ENCODE results near the gene GAGE12C. TPM values are rescaled to one million over a fixed set of nuclear protein-coding genes. Genes with fewer than 3 reads are reported as not detected.
"Not testable (repeated sequence)": the region's sequence is repeated elsewhere in the genome, so short reads cannot be mapped to it uniquely, and the experiment has no call there.

The GAGE12C gene, protein sequence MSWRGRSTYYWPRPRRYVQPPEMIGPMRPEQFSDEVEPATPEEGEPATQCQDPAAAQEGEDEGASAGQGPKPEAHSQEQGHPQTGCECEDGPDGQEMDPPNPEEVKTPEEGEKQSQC
- total RNA-seq (not detected), polyA plus RNA-seq (ENCODE audit: insufficient read depth, low read depth, low replicate concordance) (not detected)
- long read RNA-seq, donor 1: 0 reads
- long read RNA-seq, donor 2: 0 reads
- long read RNA-seq, donor 3: 0 reads
- long read RNA-seq, donor 4: 0 reads
- long read RNA-seq, donor 5: 0 reads
- long read RNA-seq, donor 6: 0 reads
- long read RNA-seq, donor 7: 0 reads
- long read RNA-seq, donor 8: 0 reads
- long read RNA-seq, donor 9: 0 reads
- long read RNA-seq, donor 10: 0 reads

DNA sequence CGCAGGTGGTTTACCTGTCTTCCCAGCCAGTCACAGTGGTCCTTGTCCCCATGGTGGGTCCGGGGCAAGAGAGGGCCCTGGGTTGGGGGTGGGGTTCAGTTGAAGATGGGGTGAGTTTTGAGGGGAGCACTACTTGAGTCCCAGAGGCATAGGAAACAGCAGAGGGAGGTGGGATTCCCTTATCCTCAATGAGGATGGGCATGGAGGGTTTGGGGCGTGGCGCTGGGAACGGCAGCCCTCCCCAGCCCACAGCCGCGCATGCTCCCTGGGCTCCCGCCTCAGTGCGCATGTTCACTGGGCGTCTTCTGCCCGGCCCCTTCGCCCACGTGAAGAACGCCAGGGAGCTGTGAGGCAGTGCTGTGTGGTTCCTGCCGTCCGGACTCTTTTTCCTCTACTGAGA is at the start of gene GAGE12C:
Gene GAGE12C (plus strand): TSS at position 301 of the 400 bp plus-strand sequence. CDS start 1,155 bp downstream, outside the sequence.
- DNase-seq; H3K27ac ChIP-seq (ENCODE audit: low read depth in 2 of 2, low read length in 2 of 2); H3K36me3 ChIP-seq (ENCODE audit: control insufficient read depth in 2 of 3, insufficient read depth in 3 of 3, low read length in 3 of 3); H3K4me3 ChIP-seq (ENCODE audit: low read length in 3 of 3); H3K27me3 ChIP-seq (ENCODE audit: control insufficient read depth, insufficient read depth, low read length); H3K4me1 ChIP-seq (ENCODE audit: control insufficient read depth in 2 of 3, insufficient read depth in 2 of 3, low read depth in 1 of 3, low read length in 3 of 3); H3K9me3 ChIP-seq (ENCODE audit: control insufficient read depth in 2 of 3, insufficient read depth in 1 of 3, low read length in 3 of 3); H3K9ac ChIP-seq (ENCODE audit: low read length in 3 of 3); intact Hi-C loops (cut with DNase I); FAIRE-seq: not testable (repeated sequence)

DNA sequence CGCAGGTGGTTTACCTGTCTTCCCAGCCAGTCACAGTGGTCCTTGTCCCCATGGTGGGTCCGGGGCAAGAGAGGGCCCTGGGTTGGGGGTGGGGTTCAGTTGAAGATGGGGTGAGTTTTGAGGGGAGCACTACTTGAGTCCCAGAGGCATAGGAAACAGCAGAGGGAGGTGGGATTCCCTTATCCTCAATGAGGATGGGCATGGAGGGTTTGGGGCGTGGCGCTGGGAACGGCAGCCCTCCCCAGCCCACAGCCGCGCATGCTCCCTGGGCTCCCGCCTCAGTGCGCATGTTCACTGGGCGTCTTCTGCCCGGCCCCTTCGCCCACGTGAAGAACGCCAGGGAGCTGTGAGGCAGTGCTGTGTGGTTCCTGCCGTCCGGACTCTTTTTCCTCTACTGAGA is 9.5 kb downstream of the GAGE12C start, which contains the start of gene GAGE12D:
Gene GAGE12D (plus strand): TSS at position 301 of the 400 bp plus-strand sequence. CDS start 1,155 bp downstream, outside the sequence.
- H3K27ac ChIP-seq (ENCODE audit: low read depth in 2 of 2, low read length in 2 of 2); H3K9ac ChIP-seq (ENCODE audit: low read length in 3 of 3); H3K9me3 ChIP-seq (ENCODE audit: control insufficient read depth in 2 of 3, insufficient read depth in 1 of 3, low read length in 3 of 3); H3K4me3 ChIP-seq (ENCODE audit: low read length in 3 of 3); DNase-seq; H3K27me3 ChIP-seq (ENCODE audit: control insufficient read depth, insufficient read depth, low read length); H3K4me1 ChIP-seq (ENCODE audit: control insufficient read depth in 2 of 3, insufficient read depth in 2 of 3, low read depth in 1 of 3, low read length in 3 of 3); H3K36me3 ChIP-seq (ENCODE audit: control insufficient read depth in 2 of 3, insufficient read depth in 3 of 3, low read length in 3 of 3); FAIRE-seq; intact Hi-C loops (cut with DNase I): not testable (repeated sequence)

DNA sequence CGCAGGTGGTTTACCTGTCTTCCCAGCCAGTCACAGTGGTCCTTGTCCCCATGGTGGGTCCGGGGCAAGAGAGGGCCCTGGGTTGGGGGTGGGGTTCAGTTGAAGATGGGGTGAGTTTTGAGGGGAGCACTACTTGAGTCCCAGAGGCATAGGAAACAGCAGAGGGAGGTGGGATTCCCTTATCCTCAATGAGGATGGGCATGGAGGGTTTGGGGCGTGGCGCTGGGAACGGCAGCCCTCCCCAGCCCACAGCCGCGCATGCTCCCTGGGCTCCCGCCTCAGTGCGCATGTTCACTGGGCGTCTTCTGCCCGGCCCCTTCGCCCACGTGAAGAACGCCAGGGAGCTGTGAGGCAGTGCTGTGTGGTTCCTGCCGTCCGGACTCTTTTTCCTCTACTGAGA is 19.0 kb downstream of the GAGE12C start, which contains the start of gene GAGE12E:
Gene GAGE12E (plus strand): TSS at position 301 of the 400 bp plus-strand sequence. CDS start 1,155 bp downstream, outside the sequence.
- H3K9ac ChIP-seq (ENCODE audit: low read length in 3 of 3); intact Hi-C loops (cut with DNase I); H3K4me1 ChIP-seq (ENCODE audit: control insufficient read depth in 2 of 3, insufficient read depth in 2 of 3, low read depth in 1 of 3, low read length in 3 of 3); FAIRE-seq; DNase-seq; H3K27me3 ChIP-seq (ENCODE audit: control insufficient read depth, insufficient read depth, low read length); H3K27ac ChIP-seq (ENCODE audit: low read depth in 2 of 2, low read length in 2 of 2); H3K4me3 ChIP-seq (ENCODE audit: low read length in 3 of 3); H3K9me3 ChIP-seq (ENCODE audit: control insufficient read depth in 2 of 3, insufficient read depth in 1 of 3, low read length in 3 of 3); H3K36me3 ChIP-seq (ENCODE audit: control insufficient read depth in 2 of 3, insufficient read depth in 3 of 3, low read length in 3 of 3): not testable (repeated sequence)

DNA sequence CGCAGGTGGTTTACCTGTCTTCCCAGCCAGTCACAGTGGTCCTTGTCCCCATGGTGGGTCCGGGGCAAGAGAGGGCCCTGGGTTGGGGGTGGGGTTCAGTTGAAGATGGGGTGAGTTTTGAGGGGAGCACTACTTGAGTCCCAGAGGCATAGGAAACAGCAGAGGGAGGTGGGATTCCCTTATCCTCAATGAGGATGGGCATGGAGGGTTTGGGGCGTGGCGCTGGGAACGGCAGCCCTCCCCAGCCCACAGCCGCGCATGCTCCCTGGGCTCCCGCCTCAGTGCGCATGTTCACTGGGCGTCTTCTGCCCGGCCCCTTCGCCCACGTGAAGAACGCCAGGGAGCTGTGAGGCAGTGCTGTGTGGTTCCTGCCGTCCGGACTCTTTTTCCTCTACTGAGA is 28.6 kb downstream of the GAGE12C start, which contains the start of gene GAGE12F:
Gene GAGE12F (plus strand): TSS at position 301 of the 400 bp plus-strand sequence. CDS start 1,155 bp downstream, outside the sequence.
- H3K9ac ChIP-seq (ENCODE audit: low read length in 3 of 3); intact Hi-C loops (cut with DNase I); H3K36me3 ChIP-seq (ENCODE audit: control insufficient read depth in 2 of 3, insufficient read depth in 3 of 3, low read length in 3 of 3); H3K27me3 ChIP-seq (ENCODE audit: control insufficient read depth, insufficient read depth, low read length); H3K9me3 ChIP-seq (ENCODE audit: control insufficient read depth in 2 of 3, insufficient read depth in 1 of 3, low read length in 3 of 3); H3K4me1 ChIP-seq (ENCODE audit: control insufficient read depth in 2 of 3, insufficient read depth in 2 of 3, low read depth in 1 of 3, low read length in 3 of 3); FAIRE-seq; H3K27ac ChIP-seq (ENCODE audit: low read depth in 2 of 2, low read length in 2 of 2); DNase-seq; H3K4me3 ChIP-seq (ENCODE audit: low read length in 3 of 3): not testable (repeated sequence)

DNA sequence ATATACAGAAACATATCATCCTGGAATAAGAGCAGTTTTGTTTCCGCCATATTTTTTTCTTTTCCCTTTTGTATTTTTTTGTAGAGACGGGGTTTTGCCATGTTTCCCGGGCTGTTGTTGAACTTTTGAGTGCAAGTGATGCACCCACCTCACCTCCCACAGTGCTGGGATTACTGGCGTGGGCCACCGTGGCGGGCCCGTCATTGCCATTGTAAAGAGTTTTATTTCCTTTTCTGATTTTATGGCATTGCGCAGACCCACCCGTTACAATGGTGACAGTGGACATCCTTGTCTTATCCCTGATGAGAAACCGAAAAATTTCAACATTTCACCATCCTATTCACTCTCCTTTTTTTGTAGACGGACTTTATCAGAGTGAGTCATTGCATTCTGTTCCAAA is 36.8 kb downstream of the GAGE12C start:
- H3K36me3 ChIP-seq (ENCODE audit: control insufficient read depth in 2 of 3, insufficient read depth in 3 of 3, low read length in 3 of 3); H3K4me3 ChIP-seq (ENCODE audit: low read length in 3 of 3); H3K9me3 ChIP-seq (ENCODE audit: control insufficient read depth in 2 of 3, insufficient read depth in 1 of 3, low read length in 3 of 3); H3K4me1 ChIP-seq (ENCODE audit: control insufficient read depth in 2 of 3, insufficient read depth in 2 of 3, low read depth in 1 of 3, low read length in 3 of 3); H3K27me3 ChIP-seq (ENCODE audit: control insufficient read depth, insufficient read depth, low read length); H3K9ac ChIP-seq (ENCODE audit: low read length in 3 of 3); FAIRE-seq; H3K27ac ChIP-seq (ENCODE audit: low read depth in 2 of 2, low read length in 2 of 2); intact Hi-C loops (cut with DNase I): not testable (repeated sequence)
- peak in 1 of 5 donors; percentile 79 for DNase-seq

DNA sequence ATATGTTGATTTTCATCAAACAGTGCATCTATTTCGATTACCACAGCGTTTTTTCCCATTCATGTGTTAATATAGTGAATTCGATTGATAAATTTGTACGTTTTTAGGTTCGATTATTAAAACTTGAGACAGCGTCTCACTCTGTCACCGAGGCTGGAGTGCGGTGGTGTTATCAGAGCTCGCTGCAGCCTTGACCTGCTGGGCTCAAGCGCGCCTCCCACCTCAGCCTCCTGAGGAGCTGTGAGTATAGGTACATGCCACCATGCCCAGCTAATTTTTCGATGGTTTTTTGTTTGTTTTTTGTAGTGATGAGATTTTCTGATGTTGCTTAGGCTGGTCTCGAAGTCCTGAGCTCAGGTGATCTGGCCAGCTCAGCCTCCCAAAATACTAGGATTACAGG is 37.2 kb downstream of the GAGE12C start:
- FAIRE-seq; H3K36me3 ChIP-seq (ENCODE audit: control insufficient read depth in 2 of 3, insufficient read depth in 3 of 3, low read length in 3 of 3); H3K27me3 ChIP-seq (ENCODE audit: control insufficient read depth, insufficient read depth, low read length); H3K27ac ChIP-seq (ENCODE audit: low read depth in 2 of 2, low read length in 2 of 2); H3K9ac ChIP-seq (ENCODE audit: low read length in 3 of 3); H3K4me1 ChIP-seq (ENCODE audit: control insufficient read depth in 2 of 3, insufficient read depth in 2 of 3, low read depth in 1 of 3, low read length in 3 of 3); H3K9me3 ChIP-seq (ENCODE audit: control insufficient read depth in 2 of 3, insufficient read depth in 1 of 3, low read length in 3 of 3); H3K4me3 ChIP-seq (ENCODE audit: low read length in 3 of 3); intact Hi-C loops (cut with DNase I): not testable (repeated sequence)
- DNase-seq: peak in 1 of 5 donors; percentile 60

DNA sequence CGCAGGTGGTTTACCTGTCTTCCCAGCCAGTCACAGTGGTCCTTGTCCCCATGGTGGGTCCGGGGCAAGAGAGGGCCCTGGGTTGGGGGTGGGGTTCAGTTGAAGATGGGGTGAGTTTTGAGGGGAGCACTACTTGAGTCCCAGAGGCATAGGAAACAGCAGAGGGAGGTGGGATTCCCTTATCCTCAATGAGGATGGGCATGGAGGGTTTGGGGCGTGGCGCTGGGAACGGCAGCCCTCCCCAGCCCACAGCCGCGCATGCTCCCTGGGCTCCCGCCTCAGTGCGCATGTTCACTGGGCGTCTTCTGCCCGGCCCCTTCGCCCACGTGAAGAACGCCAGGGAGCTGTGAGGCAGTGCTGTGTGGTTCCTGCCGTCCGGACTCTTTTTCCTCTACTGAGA is 38.1 kb downstream of the GAGE12C start, which contains the start of gene GAGE12G:
Gene GAGE12G (plus strand): TSS at position 301 of the 400 bp plus-strand sequence. CDS start 1,155 bp downstream, outside the sequence.
- FAIRE-seq; intact Hi-C loops (cut with DNase I): not testable (repeated sequence)

DNA sequence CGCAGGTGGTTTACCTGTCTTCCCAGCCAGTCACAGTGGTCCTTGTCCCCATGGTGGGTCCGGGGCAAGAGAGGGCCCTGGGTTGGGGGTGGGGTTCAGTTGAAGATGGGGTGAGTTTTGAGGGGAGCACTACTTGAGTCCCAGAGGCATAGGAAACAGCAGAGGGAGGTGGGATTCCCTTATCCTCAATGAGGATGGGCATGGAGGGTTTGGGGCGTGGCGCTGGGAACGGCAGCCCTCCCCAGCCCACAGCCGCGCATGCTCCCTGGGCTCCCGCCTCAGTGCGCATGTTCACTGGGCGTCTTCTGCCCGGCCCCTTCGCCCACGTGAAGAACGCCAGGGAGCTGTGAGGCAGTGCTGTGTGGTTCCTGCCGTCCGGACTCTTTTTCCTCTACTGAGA is 47.7 kb downstream of the GAGE12C start, which contains the start of gene GAGE12H:
Gene GAGE12H (plus strand): TSS at position 301 of the 400 bp plus-strand sequence. CDS start 1,155 bp downstream, outside the sequence.
- H3K4me3 ChIP-seq (ENCODE audit: low read length in 3 of 3); H3K9me3 ChIP-seq (ENCODE audit: control insufficient read depth in 2 of 3, insufficient read depth in 1 of 3, low read length in 3 of 3); H3K9ac ChIP-seq (ENCODE audit: low read length in 3 of 3); H3K27ac ChIP-seq (ENCODE audit: low read depth in 2 of 2, low read length in 2 of 2); H3K27me3 ChIP-seq (ENCODE audit: control insufficient read depth, insufficient read depth, low read length); H3K4me1 ChIP-seq (ENCODE audit: control insufficient read depth in 2 of 3, insufficient read depth in 2 of 3, low read depth in 1 of 3, low read length in 3 of 3); intact Hi-C loops (cut with DNase I); DNase-seq; FAIRE-seq; H3K36me3 ChIP-seq (ENCODE audit: control insufficient read depth in 2 of 3, insufficient read depth in 3 of 3, low read length in 3 of 3): not testable (repeated sequence)

More for the DNA sequence above, 38.1 kb downstream of the GAGE12C start, which contains the start of gene GAGE12G:
- H3K27ac ChIP-seq (ENCODE audit: low read depth in 2 of 2, low read length in 2 of 2); H3K36me3 ChIP-seq (ENCODE audit: control insufficient read depth in 2 of 3, insufficient read depth in 3 of 3, low read length in 3 of 3); H3K4me1 ChIP-seq (ENCODE audit: control insufficient read depth in 2 of 3, insufficient read depth in 2 of 3, low read depth in 1 of 3, low read length in 3 of 3); H3K9me3 ChIP-seq (ENCODE audit: control insufficient read depth in 2 of 3, insufficient read depth in 1 of 3, low read length in 3 of 3); H3K4me3 ChIP-seq (ENCODE audit: low read length in 3 of 3); DNase-seq; H3K27me3 ChIP-seq (ENCODE audit: control insufficient read depth, insufficient read depth, low read length); H3K9ac ChIP-seq (ENCODE audit: low read length in 3 of 3): not testable (repeated sequence)
